GM13977 (cell line): ENCODE results near the gene MAPK10.

Experiments
- DNase-seq: peaks from one replicate; pipeline ENCODE4 v3.0.0; 2012; ENCODE audit warnings: low spot score
- in situ Hi-C: fragments of 300-500 bp; cut with MboI; formaldehyde crosslinking; loops from one replicate; pipeline ENCODE4 v1.12.0; 2022; ENCODE audit warnings: low sequenced_read_pairs, low pct_unique_long_range_greater_than_20kb, mixed read lengths, inconsistent platforms; ENCODE audit not compliant: unreplicated experiment
- TF ChIP-seq, protein P1 (sequence below): IDR thresholded peaks from 2 replicates; pipeline ENCODE4 v1.5.1; 2012; ENCODE audit warnings: mild to moderate bottlenecking, control low read depth; ENCODE audit not compliant: insufficient read depth; ENCODE audit errors: extremely low read depth, missing control alignments

Gene MAPK10

DNA sequence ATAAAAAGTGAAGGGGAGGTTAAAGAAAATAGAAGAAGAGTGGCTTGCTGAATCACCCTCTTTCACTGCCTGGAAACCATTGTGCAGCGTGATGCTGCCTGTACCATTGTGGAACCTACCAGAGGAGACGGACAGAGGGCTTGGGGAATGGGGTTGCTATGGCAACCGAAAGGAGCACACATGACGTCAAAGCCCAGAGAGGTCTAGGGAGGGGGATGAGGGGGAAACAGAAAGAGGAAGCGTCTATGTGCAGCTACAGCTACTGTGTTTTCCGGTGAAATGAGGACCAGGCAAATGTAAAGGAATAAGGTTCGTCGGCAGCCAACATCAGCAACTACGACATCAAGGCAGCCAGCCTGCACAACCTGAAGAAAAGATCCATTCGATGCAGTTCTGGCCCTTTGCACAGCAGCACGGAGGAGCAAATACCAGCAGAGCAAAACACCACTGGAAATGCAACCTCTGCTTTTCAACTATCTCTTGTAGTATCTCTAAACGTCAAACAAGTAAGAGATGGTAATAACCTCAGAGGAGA, at the start of gene MAPK10:
MAPK10 (minus strand) TSS at position 110 of the 535 bp plus-strand sequence.
- TF ChIP-seq, protein P1, sequence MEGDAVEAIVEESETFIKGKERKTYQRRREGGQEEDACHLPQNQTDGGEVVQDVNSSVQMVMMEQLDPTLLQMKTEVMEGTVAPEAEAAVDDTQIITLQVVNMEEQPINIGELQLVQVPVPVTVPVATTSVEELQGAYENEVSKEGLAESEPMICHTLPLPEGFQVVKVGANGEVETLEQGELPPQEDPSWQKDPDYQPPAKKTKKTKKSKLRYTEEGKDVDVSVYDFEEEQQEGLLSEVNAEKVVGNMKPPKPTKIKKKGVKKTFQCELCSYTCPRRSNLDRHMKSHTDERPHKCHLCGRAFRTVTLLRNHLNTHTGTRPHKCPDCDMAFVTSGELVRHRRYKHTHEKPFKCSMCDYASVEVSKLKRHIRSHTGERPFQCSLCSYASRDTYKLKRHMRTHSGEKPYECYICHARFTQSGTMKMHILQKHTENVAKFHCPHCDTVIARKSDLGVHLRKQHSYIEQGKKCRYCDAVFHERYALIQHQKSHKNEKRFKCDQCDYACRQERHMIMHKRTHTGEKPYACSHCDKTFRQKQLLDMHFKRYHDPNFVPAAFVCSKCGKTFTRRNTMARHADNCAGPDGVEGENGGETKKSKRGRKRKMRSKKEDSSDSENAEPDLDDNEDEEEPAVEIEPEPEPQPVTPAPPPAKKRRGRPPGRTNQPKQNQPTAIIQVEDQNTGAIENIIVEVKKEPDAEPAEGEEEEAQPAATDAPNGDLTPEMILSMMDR: no peak
- peak; percentile 64 for DNase-seq

DNA sequence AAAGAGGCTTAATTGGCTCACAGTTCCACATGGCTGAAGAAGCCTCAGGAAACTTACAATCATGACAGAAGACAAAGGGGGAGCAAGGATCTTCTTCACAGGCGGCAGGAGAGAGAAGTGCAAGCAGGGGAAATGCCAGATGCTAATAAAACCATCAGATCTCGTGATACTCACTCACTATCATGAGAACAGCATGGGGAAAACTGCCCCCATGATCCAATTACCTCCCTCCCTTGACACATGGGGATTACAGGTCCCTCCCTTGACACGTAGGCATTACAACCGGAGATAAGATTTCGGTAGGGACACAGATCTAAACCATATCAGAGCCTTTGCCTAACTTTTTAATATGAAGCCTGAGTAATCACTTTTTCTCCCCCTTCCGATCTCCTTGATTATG, 43.7 kb upstream of the MAPK10 start:
- in situ Hi-C loops: no loop called here
- TF ChIP-seq, protein P1: no peak
- DNase-seq: no peak

More for the DNA sequence above, at the start of gene MAPK10:
- in situ Hi-C loops: no loop called here

DNA sequence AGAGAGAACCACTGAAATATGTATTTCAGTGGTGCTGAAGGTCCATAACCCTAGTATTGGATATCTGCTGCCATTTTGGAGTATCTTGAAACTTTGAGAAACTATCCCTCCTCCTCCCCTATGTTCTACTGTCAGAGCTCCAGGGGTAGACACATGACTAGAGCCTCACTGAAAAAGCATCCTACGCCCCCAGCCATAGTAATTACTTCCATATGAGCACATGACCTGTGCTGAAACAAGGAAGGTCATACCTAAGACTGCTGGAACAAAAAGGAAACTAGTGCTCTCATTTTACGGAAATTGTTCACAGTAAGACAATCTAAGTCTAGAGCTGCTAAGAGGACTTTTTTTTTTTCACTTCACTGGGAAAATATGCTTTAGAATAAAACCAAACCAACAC, 42.0 kb upstream of the MAPK10 start:
- TF ChIP-seq, protein P1: no peak
- in situ Hi-C loops: no loop called here
- DNase-seq: no peak

DNA sequence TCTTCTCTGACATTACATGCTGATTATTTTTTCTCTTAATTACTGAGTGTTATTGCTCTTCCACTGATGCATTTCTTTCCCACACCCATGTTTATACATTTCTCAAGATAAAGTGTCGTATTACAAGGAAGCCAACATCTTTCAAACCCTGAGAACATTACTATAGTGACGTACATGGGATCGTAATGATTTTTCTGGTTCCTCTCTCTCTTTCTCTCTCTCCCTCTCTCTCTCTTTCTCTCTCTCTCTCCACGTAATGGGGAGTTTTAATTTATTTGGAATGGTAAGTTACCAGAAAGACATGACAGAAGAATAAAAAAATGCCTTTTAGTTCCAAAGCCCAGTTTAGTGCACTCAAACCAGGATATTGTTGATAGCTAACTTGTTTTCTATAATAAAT, 40.4 kb upstream of the MAPK10 start:
- DNase-seq: no peak
- TF ChIP-seq, protein P1: no peak
- in situ Hi-C loops: no loop called here

DNA sequence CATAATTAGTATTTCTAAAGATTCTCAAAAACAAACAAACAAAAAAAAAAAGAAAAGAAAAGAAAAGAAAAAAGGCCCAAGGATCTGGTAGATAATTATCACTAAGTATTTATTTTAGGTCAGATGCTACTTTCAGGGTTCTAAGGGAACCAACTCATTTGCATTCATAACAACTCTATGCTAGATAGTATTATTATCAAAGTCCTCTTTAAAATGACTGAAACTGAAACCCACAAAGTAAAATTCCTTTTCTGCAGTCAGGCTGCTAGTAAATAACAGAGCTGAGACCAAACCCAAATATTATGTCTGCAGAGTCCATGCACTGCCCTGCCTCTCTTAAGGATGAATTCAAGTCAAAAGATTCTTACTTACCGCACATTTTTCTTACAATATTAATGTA, 38.3 kb upstream of the MAPK10 start:
- in situ Hi-C loops: no loop called here
- TF ChIP-seq, protein P1: no peak
- DNase-seq: peak; percentile 10

DNA sequence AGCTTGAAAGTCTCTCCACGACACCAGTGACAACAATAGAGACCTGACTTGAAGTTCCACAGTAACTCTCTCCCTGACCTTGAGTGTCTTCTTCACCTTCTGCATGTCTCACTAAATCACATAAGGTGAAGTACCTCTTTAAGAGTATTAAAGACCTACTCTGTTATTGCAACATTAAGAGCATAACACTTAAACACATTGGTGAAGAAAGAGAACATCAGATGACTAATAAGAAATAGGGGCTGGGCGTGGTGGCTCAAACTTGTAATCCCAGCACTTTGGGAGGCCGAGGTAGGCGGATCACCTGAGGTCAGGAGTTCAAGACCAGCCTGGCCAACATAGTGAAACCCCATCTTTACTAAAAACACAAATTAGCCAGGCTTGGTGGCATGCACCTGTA, 33.9 kb upstream of the MAPK10 start:
- no peak for DNase-seq
- in situ Hi-C loops: no loop called here
- TF ChIP-seq, protein P1: no peak

DNA sequence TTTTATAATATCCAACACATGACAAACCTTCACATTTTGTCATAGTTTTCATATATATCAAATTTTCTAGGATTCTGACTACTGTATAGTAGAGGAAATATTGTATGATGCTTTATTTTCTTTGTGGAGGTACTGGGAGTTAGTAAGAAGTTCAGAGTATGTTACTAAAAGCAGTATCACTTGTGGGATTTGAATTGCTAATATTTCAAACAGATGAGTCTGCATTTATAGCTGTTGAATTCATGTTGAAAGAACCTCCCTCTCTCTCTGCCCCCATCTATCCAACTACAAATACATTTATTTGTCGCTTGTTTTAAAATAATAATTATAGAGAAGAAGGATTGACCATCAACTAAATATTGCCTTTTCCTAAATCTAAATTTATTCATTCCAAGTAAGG, 29.8 kb upstream of the MAPK10 start:
- in situ Hi-C loops: no loop called here
- DNase-seq: no peak
- TF ChIP-seq, protein P1: no peak
